ENCODE results near the gene GOLGA6L2.
"Not testable (repeated sequence)": the region's sequence is repeated elsewhere in the genome, so short reads cannot be mapped to it uniquely, and the experiment has no call there.

Gene GOLGA6L2

DNA sequence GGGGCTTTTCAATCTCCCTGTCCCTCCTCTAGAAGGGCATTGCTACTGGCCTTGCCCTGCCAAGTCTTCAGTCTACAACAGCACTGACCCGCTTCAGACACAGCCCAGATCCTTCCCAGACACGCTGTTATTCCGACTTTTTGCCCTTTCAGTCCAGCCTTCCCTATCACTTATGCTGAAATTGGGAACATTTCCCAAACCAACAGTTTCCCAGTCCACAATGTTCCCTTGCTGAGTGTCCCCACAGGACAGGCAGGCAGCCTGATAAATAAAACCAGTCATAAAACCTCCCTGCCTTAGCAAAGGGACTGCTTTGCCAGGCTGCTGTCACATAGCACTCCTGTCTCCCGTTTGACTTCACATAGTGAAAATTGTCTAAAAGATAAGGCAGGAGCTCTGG, 43.5 kb downstream of the GOLGA6L2 start:
- Mint-ChIP-seq H3K9me3 (peaks cover 28% of the 10 kb centered on the region), H3K36me3 (ENCODE audit: low read depth) (no peaks in the 10 kb centered on the region), H3K4me1 (no peaks in the 10 kb centered on the region), H3K27ac (no peak overlapping the region), H3K27me3 (ENCODE audit: low read depth) (peaks cover 4% of the 10 kb centered on the region), H3K4me3 (no peak overlapping the region)
- TF ChIP-seq, protein P1, sequence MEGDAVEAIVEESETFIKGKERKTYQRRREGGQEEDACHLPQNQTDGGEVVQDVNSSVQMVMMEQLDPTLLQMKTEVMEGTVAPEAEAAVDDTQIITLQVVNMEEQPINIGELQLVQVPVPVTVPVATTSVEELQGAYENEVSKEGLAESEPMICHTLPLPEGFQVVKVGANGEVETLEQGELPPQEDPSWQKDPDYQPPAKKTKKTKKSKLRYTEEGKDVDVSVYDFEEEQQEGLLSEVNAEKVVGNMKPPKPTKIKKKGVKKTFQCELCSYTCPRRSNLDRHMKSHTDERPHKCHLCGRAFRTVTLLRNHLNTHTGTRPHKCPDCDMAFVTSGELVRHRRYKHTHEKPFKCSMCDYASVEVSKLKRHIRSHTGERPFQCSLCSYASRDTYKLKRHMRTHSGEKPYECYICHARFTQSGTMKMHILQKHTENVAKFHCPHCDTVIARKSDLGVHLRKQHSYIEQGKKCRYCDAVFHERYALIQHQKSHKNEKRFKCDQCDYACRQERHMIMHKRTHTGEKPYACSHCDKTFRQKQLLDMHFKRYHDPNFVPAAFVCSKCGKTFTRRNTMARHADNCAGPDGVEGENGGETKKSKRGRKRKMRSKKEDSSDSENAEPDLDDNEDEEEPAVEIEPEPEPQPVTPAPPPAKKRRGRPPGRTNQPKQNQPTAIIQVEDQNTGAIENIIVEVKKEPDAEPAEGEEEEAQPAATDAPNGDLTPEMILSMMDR (IDR thresholded peaks at IDR 0.05; ENCODE audit: unreplicated experiment in 3 of 3) = no peak

DNA sequence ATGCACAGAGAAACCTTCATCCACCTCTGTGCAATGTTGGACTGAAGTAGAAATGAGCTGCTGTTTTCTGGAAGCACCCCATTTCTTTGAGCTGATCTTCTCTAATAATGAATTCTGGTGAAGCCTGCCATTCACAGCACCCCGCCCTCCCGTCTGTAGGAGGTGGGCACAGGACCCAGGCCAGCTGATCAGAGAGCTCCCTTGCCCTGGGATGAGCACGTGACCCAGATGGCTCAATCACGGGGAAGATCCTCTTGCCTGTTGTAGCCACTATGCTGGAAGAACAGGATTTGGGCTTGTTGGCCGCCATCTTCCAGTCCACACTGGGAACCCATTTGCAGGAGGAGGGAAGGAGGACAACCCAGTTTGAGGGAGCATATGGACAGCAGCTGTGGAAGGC, 44.5 kb downstream of the GOLGA6L2 start:
- no peak overlapping the region for H3K4me3 Mint-ChIP-seq
- H3K4me1 Mint-ChIP-seq = no peaks in the 10 kb centered on the region
- no peaks in the 10 kb centered on the region for H3K36me3 Mint-ChIP-seq (ENCODE audit: low read depth)

DNA sequence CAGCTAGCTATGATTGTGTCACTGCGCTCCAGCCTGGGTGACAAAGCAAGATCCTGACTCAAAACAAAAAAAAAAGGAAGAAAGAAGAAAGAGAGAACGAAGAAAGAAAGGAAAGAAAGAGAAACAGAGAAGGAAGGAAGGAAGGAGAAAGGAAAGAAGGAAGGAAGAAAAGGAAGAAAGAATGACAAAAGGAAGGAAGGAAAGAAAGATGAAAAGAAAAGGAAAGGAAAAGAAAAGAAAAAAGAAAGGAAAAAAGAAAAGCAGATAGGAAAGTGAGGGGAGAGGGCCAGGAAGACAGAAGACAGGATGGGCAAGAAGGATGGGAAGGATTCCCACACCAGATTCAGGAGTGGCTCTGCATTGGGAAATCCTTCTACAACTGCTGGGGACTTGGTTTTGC, 44.9 kb downstream of the GOLGA6L2 start:
- TF ChIP-seq, protein P1 (IDR thresholded peaks at IDR 0.05; ENCODE audit: unreplicated experiment in 3 of 3) = no peak
- Mint-ChIP-seq H3K4me1 (no peaks in the 10 kb centered on the region), H3K4me3 (no peak overlapping the region), H3K27ac (no peak overlapping the region), H3K36me3 (ENCODE audit: low read depth) (no peaks in the 10 kb centered on the region), H3K27me3 (ENCODE audit: low read depth) (peaks cover 4% of the 10 kb centered on the region), H3K9me3 (peaks cover 26% of the 10 kb centered on the region)

More for the DNA sequence above, 44.5 kb downstream of the GOLGA6L2 start:
- H3K27ac Mint-ChIP-seq = no peak overlapping the region
- H3K9me3 Mint-ChIP-seq = peaks cover 26% of the 10 kb centered on the region
- TF ChIP-seq, protein P1 (IDR thresholded peaks at IDR 0.05; ENCODE audit: unreplicated experiment in 3 of 3) = no peak
- peaks cover 4% of the 10 kb centered on the region for H3K27me3 Mint-ChIP-seq (ENCODE audit: low read depth)

DNA sequence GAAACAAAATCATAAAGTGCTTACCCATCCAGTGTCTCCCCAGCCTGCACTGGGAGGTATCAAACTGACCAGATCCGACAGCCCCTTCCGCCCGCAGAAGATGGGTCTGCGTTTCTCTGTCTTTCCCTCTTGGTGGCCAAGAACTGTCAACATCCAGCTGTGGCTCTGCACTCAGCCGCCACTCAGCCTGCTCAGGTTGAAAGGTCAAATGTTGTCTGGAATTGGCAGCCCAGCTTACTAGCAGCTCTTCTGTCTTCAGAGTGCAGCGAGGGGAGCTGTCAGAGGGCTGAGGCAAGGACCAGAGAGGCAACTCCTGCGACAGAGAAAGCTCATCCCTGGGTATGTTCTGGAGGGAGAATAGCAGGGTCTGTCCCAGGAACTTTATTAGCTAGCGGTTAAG, 45.4 kb downstream of the GOLGA6L2 start:
- Mint-ChIP-seq H3K9me3 (peaks cover 21% of the 10 kb centered on the region), H3K27ac (no peak overlapping the region), H3K4me3 (no peak overlapping the region), H3K27me3 (ENCODE audit: low read depth) (peaks cover 4% of the 10 kb centered on the region), H3K4me1 (no peaks in the 10 kb centered on the region), H3K36me3 (ENCODE audit: low read depth) (no peaks in the 10 kb centered on the region)
- TF ChIP-seq, protein P1 (IDR thresholded peaks at IDR 0.05; ENCODE audit: unreplicated experiment in 3 of 3) = no peak

DNA sequence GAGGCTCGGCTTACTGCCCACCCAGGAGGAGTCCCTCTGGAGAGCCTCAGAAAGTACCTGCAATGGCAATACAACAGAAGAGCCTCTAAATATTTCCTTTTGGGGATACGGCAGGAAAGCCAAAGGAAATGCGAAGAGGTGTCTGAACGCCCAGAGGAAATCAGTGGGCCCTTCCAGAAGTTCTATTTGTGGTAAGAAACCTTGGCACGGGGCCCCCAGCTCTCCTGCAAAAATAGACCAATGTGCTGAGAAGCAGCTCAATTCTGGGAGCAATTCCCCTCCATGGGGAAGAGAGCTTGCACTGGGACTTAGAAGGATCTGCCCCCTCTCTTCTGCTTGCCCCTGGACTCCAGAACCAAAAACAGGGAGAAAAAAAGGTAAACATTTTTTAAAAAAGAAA, 47.8 kb downstream of the GOLGA6L2 start:
- H3K36me3 Mint-ChIP-seq (ENCODE audit: low read depth); H3K4me3 Mint-ChIP-seq; H3K4me1 Mint-ChIP-seq; H3K27ac Mint-ChIP-seq; H3K27me3 Mint-ChIP-seq (ENCODE audit: low read depth): not testable (repeated sequence)
- peaks cover 18% of the 10 kb centered on the region for H3K9me3 Mint-ChIP-seq

DNA sequence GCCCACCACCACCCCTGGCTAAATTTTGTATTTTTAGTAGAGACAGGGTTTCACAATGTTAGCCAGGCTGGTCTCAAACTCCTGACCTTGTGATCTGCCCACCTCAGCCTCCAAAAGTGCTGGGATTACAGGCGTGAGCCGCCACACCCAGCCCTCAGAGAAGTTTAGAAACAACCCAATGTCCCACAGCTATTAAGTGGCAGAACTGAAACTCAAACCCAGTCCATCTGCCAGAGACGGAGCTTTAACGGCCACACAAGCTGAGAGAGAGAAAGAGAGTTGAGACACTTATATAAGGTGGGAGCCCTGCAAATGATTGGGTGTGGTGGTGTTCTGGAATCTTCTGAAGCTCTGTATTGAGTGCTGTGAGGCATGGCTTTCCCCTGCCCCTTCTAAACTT, 48.7 kb downstream of the GOLGA6L2 start:
- not testable (repeated sequence) for H3K4me1 Mint-ChIP-seq

DNA sequence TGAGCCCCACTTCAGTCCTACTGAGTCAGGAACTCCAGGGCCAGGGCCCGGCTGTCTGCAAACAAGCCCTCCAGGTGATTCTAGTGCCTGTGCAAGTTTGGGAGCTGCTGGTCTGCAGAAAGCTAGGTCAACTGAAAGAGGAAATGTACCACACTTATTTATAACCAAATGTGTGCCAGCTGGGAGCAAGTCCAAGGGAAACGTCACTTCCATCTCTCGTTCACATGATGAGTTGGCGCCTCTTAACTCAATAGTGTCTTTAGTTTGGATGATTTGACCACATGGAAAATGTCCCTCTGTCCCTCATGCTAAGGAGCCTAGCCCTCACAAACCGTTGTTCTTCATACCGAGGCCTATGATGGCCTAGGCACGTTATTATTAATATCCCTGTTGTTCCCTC, 49.3 kb downstream of the GOLGA6L2 start:
- H3K27me3 Mint-ChIP-seq (ENCODE audit: low read depth) = peaks cover 4% of the 10 kb centered on the region
- H3K27ac Mint-ChIP-seq = no peak overlapping the region
- TF ChIP-seq, protein P1 (IDR thresholded peaks at IDR 0.05; ENCODE audit: unreplicated experiment in 3 of 3) = no peak
- no peaks in the 10 kb centered on the region for H3K4me1 Mint-ChIP-seq
- H3K9me3 Mint-ChIP-seq = peaks cover 12% of the 10 kb centered on the region
- H3K4me3 Mint-ChIP-seq = no peak overlapping the region
- no peaks in the 10 kb centered on the region for H3K36me3 Mint-ChIP-seq (ENCODE audit: low read depth)

More for the DNA sequence above, 48.7 kb downstream of the GOLGA6L2 start:
- not testable (repeated sequence) for H3K4me3 Mint-ChIP-seq; H3K36me3 Mint-ChIP-seq (ENCODE audit: low read depth); H3K27ac Mint-ChIP-seq; H3K27me3 Mint-ChIP-seq (ENCODE audit: low read depth)
- peaks cover 13% of the 10 kb centered on the region for H3K9me3 Mint-ChIP-seq
